ENCODE data around the gene PPM1H.

Gene PPM1H

GRCh38 chr12:62799126-62799736 lies 135.7 kb downstream of the PPM1H start:
- DNase-seq (ENCODE audit: low read depth), result peak; percentile 63

- no peak for DNase-seq (ENCODE audit: low read depth)
These were observed 140.7 kb downstream of the PPM1H start for GRCh38 chr12:62794218-62794583.

DNA sequence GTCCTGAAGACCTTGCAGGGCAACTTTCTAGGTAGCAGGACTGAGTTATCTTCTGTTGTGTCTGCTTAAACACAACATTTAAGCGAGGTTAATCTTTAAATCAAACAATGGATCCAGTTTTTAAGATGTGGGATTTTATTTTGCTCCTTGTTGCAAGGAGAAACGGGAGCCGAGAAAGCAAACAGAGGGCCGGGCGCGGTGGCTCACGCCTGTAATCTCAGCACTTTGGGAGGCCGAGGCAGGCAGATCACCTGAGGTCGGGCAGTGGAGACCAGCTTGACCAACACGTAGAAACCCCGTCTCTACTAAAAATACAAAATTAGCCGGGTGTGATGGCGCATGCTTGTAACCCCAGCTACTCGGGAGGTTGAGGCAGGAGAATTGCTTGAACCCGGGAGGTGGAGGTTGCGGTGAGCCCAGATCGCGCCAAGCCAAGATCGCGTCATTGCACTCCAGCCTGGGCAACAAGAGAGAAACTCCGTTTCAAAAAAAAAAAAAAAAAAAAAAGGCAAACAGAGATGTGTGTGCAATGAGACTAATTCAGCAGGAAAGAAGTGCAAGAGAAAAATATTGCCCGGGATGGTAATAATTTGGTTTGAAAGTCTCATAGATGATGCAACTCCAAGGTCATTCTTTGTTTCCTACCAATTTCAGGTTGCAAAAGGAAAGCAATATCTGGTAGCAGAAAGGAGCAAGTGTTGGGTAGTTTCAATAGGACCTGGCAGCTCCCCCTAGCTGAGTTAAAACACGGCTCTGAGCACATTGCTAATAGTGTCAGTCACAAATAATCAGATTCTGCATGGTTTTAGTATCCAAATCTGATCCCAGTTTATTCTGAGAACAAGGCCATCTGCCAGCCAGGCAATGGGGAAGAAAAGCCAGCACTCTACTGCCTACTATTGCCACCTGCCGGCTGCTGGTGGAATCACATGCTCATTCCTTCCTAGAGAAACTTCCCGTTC lies 141.4 kb downstream of the PPM1H start:
- peak; percentile 75 for DNase-seq (ENCODE audit: low read depth)

DNA sequence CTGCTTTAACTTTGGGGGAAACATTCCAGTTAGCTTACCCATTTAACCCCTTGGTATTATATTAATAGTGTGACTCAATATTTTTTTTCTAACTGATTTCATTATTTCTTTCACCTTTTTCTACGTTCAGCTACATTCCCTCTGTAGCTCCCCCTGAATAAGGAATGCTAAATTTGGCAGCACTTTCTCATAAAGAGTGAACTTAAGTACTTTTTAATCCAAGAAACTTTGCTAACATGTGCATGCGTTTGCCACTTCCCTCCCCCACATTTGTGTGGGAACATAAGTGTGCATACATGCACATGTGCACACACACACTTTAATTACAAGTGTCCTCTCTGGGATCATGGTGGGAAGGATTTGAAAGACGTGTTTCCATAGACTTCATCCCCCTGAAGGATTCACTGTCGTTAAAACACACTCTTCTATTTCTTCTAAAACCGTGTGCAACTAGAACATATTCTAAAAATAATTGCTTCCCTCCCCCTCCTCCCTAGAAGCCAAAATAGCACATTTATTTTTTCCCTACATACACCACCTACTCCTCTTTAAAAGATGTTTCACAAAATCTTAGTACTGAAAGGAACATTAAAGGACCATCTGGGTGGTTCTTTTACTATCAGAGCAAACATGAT lies 142.6 kb downstream of the PPM1H start:
- DNase-seq (ENCODE audit: low read depth), result no peak

DNA sequence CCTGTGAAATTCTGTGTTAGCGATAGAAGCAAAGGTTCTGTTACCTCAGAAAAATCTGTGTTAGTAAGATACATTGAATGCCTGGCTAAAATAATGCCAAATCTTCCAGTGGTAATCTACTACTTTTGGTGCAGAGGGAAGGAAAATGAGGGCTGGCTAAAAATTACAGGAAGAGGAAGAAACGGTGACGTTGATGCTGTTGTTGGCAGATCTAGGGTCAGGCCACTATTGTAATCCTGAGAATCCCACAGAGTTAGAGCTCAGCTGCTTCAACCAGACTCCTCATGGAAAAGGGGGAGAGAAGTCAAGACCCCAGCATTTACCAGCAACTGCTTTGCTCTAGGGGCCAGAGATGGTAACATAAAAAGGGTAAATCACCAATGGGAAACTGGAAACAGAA lies 145.1 kb downstream of the PPM1H start:
- no peak for DNase-seq (ENCODE audit: low read depth)

DNA sequence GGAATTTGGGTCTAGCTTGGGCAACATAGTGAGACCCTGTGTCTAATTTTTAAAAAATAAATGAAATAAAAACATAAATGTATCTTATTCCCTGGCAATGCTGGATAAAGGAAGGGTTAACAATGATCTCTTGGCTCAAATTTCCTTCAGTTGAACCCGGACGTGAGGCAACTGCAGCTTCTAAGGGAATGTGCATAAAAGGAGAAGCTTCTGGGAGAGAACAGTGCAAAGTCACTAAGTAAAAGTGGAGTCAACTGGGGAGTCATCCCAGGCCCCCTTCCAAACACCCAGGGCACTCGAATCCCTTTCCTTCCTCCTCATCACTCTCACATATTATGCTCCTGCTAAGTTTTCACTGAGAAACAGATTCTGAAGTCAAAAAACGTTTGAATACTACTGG lies 147.3 kb downstream of the PPM1H start:
- no peak for DNase-seq (ENCODE audit: low read depth)

GRCh38 chr12:62787023-62787422 lies 147.9 kb downstream of the PPM1H start:
- DNase-seq (ENCODE audit: low read depth), result no peak

DNA sequence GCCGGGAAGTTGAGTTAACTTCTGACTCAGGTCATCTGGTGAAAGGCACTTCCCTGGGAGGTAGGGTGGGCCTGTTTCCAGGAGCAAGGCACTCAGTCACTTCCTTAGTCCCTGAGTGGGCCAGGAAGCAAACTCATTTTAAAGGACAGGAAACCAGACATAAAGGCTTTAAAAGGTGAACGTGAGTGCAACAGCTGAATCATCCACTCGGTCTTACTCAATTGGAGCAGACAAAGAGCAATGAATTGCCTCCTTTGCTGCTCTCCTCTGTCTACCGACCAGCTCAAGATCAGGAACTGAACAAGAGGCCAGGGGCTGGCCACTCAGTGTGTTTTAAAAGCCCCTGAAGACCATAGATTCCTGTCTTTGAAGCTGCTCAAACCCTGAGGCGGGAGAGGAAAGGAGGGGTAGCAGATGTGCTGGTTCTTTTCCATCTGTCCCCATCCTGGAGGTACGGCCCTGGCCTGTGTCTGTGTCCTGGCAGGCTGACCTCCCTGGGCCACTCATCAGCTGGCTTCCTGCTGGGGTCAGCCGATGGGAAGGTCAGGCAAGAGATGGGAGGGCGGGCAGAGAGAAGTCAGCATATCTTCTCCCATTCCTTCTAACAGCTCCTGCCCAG lies 148.9 kb downstream of the PPM1H start:
- DNase-seq (ENCODE audit: low read depth), result peak; percentile 91

DNA sequence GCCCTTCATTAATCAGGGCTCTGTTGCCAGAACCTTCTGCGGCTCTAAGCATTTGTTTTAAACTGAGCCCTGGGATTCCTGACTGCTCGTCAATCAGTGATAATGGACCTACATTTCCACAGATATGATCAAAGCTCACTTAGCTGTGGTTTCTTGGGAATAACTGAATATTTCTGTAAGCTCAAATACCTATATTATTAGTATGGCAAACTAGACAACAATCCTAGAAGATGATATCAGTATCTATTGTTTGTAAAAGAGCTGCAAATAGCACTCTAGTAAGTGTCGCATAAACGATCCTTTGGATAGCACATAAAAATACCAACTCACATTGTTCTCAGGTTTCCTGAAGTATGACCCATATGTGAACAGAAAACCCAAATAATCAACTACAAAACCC lies 150.4 kb downstream of the PPM1H start:
- no peak for DNase-seq (ENCODE audit: low read depth)

DNA sequence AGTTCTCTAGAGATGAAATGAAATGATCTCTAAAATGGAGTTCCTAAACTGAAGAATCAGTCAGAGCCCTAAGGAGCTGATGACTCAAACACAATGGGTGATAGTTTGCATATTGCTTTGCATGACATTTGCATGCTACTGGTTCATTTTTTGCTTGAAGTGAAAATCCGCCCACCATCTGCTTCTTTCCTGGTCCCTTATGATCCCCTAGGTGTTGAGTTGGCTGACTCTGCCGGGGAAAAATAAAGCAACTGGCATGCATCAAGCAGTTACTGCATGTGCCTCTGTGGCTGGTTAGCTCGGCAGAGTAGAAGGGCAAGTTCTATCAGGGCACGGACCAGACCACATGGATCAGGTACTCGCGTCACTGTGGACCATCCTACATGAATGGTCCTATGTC lies 151.1 kb downstream of the PPM1H start:
- DNase-seq (ENCODE audit: low read depth), result no peak

- DNase-seq (ENCODE audit: low read depth), result no peak
These were observed 153.6 kb downstream of the PPM1H start for GRCh38 chr12:62781136-62781880.

- DNase-seq (ENCODE audit: low read depth), result no peak
These were observed 155.5 kb downstream of the PPM1H start for GRCh38 chr12:62779488-62779887.

- no peak for DNase-seq (ENCODE audit: low read depth)
These were observed 156.8 kb downstream of the PPM1H start for GRCh38 chr12:62778187-62778586.

- DNase-seq (ENCODE audit: low read depth), result peak; percentile 21
These were observed 158.0 kb downstream of the PPM1H start for GRCh38 chr12:62776997-62777396.

DNA sequence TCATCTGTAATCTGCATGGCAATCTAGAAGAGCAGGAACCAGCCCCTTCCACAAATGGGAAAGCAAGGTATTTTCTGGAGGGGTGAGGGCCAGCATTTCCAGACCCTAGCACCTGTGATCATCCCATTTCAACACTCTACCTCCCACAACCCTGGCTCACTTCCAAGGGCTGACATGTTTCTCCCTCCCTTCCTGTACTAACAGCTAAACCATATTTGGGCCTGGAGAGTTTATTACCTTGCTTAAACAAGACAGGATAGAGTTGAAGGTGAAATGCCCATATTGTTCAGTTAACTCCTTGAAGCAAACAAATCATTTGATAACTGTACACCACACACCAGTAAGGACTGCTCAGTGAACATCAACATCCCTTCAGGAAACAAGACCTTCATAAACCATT lies 158.4 kb downstream of the PPM1H start:
- peak; percentile 19 for DNase-seq (ENCODE audit: low read depth)

- DNase-seq (ENCODE audit: low read depth), result no peak
These were observed 160.2 kb downstream of the PPM1H start for GRCh38 chr12:62774794-62775193.

DNA sequence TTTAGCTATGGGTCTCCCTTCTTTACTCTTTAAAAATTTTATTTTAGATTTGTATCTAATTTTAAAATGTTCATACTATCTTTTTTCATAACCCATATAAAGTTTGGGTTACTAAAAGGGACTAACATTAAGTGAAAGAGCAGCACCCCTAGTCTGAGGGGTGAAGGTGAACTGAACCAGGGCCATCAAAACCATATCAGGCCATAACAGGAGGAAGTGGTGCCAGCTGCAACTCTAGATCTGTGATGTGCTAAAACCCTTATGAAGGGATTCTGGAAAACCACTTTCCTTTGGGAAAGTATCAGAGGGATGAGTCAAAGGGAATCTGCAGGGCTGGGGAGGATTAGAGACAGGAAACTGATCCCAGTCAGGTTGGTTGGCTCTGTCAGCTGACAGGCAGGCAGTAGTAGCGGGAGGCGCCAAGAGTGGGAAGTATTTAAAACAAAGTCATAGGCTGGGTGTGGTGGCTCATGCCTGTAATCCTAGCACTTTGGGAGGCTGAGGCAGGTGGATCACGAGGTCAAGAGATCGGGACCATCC lies 162.5 kb downstream of the PPM1H start:
- peak; percentile 63 for DNase-seq (ENCODE audit: low read depth)

DNA sequence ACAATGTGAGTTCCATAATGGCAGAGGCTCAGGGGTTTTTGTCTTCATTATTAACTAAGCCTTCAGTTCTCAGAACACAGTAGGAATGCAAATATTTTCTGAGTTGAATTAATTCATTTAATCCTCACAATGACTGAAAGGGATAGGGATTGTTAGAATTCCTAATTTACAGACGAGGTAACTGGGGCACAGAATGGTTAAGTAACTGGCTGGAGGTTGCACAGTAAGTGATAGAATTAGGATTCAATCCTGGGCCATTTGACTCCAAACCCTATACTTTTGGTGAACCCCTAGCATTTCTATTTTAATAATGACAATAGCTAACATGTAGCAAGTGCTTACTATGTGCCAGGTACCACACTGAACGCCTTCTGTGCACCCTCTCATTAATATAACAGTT lies 163.1 kb downstream of the PPM1H start:
- no peak for DNase-seq (ENCODE audit: low read depth)

- no peak for DNase-seq (ENCODE audit: low read depth)
These were observed 164.6 kb downstream of the PPM1H start for GRCh38 chr12:62770381-62770780.

- no peak for DNase-seq (ENCODE audit: low read depth)
These were observed 165.8 kb downstream of the PPM1H start for GRCh38 chr12:62769076-62769619.

GRCh38 chr12:62767946-62768345 lies 167.0 kb downstream of the PPM1H start:
- no peak for DNase-seq (ENCODE audit: low read depth)
